Activated CD8-positive, alpha-beta T cell treated with anti-CD3 and anti-CD28 coated beads for 36 hours (primary cell): ENCODE measurements around the gene ELF5. TPM values are rescaled to one million over a fixed set of nuclear protein-coding genes. Genes with fewer than 3 reads are reported as not detected.

Experiments used
- ATAC-seq: fragments of 200-7000 bp; cut with Tn5 transposase; one replicate; pipeline ENCODE4 v1.10.0; 2021; ENCODE audit warnings: mild to moderate bottlenecking, moderate library complexity
- CTCF ChIA-PET: fragments of 350-600 bp; sonication (Branson Sonifier 250); formaldehyde crosslinking; loops from one replicate; lab custom pipeline; 2021; ENCODE audit warnings: antibody characterized with exemption; lab: Charles Lee
- POLR2A ChIA-PET: fragments of 350-600 bp; sonication (Branson Sonifier 250); formaldehyde crosslinking; loops from one replicate; lab custom pipeline; 2021; ENCODE audit warnings: antibody characterized with exemption; lab: Charles Lee
- DNase-seq: peaks from one replicate; pipeline ENCODE4 v3.0.0-alpha.2; 2020
- H3K27ac Mint-ChIP-seq: one replicate; pipeline ENCODE4 v1.8.0; 2021; ENCODE audit warnings: mild to moderate bottlenecking, mixed read lengths
- H3K27me3 Mint-ChIP-seq: one replicate; pipeline ENCODE4 v1.8.0; 2021; ENCODE audit warnings: mixed read lengths
- H3K36me3 Mint-ChIP-seq: one replicate; pipeline ENCODE4 v1.8.0; 2021; ENCODE audit warnings: low read depth, mixed read lengths
- H3K4me1 Mint-ChIP-seq: one replicate; pipeline ENCODE4 v1.8.0; 2021; ENCODE audit warnings: low read depth, mixed read lengths
- H3K4me3 Mint-ChIP-seq: one replicate; pipeline ENCODE4 v1.8.0; 2021; ENCODE audit warnings: mild to moderate bottlenecking, moderate library complexity, mixed read lengths
- H3K9me3 Mint-ChIP-seq: one replicate; pipeline ENCODE4 v1.8.0; 2021; ENCODE audit warnings: mixed read lengths
- CTCF ChIP-seq: fragments of 200-600 bp; IDR thresholded peaks from one replicate; pipeline ENCODE4 v1.8.0; 2022; ENCODE audit warnings: antibody characterized with exemption, mild to moderate bottlenecking
- intact Hi-C: fragments of 100-400 bp; cut with micrococcal nuclease; formaldehyde crosslinking; loops from one replicate; pipeline ENCODE4 v1.10.0; 2022
- total RNA-seq, 2 experiments: library from RNA; stranded (reverse); gene quantifications; one replicate each; pipeline ENCODE4 v1.2.3, GENCODE V29; 2021

Gene ELF5
- total RNA-seq, 2 experiments from 2014 or later: not detected

GRCh38 chr11:34433899-34434298, 79.7 kb downstream of the ELF5 start:
- TF ChIP-seq CTCF: no peak
- H3K4me1 Mint-ChIP-seq: no peaks in the 10 kb centered on the region
- H3K27me3 Mint-ChIP-seq: peaks cover 3% of the 10 kb centered on the region
- intact Hi-C loops: no loop called here
- H3K4me3 Mint-ChIP-seq: no peak overlapping the region
- ChIA-PET POLR2A (no interaction called here), CTCF (no interaction called here)
- no peak for DNase-seq
- no peak overlapping the region for H3K27ac Mint-ChIP-seq
- no peaks in the 10 kb centered on the region for H3K36me3 Mint-ChIP-seq
- no peaks in the 10 kb centered on the region for H3K9me3 Mint-ChIP-seq
- ATAC-seq: no peak

- no peaks in the 10 kb centered on the region for H3K4me1 Mint-ChIP-seq
- H3K27ac Mint-ChIP-seq: no peak overlapping the region
- no peak for DNase-seq
- CTCF ChIA-PET: interaction anchor here (1.2 kb wide), 1 partner anchor 258 kb away, joined by 5 read pairs; no protein-coding TSS in a partner anchor
- intact Hi-C loops: no loop called here
- no peaks in the 10 kb centered on the region for H3K36me3 Mint-ChIP-seq
- POLR2A ChIA-PET: no interaction called here
- ATAC-seq: no peak
- no peak for TF ChIP-seq CTCF
- H3K4me3 Mint-ChIP-seq: no peak overlapping the region
- peaks cover 3% of the 10 kb centered on the region for H3K27me3 Mint-ChIP-seq
- H3K9me3 Mint-ChIP-seq: no peaks in the 10 kb centered on the region
Measured at GRCh38 chr11:34432822-34433221, 80.8 kb downstream of the ELF5 start.

- POLR2A ChIA-PET: no interaction called here
- intact Hi-C loops: no loop called here
- H3K4me1 Mint-ChIP-seq: no peaks in the 10 kb centered on the region
- no peak overlapping the region for H3K4me3 Mint-ChIP-seq
- H3K9me3 Mint-ChIP-seq: no peaks in the 10 kb centered on the region
- no peak for TF ChIP-seq CTCF
- DNase-seq: no peak
- no peaks in the 10 kb centered on the region for H3K36me3 Mint-ChIP-seq
- CTCF ChIA-PET: interaction anchor here (1.2 to 1.3 kb wide), 2 partner anchors 60 to 257 kb away, joined by 4 to 5 read pairs; no protein-coding TSS in a partner anchor
- no peak overlapping the region for H3K27ac Mint-ChIP-seq
- peaks cover 3% of the 10 kb centered on the region for H3K27me3 Mint-ChIP-seq
- ATAC-seq: no peak
Measured at GRCh38 chr11:34431979-34432378, 81.6 kb downstream of the ELF5 start.

Other genes with a start within 250 kb of the ELF5 start
- 1 to 10 TPM; 2.4 to 2.5 TPM for gene ABTB2, start 155.8 kb downstream of the ELF5 start, total RNA-seq
- gene CAT, start 74.9 kb downstream of the ELF5 start, total RNA-seq: 10 to 100 TPM; 23.9 to 24.8 TPM
- gene EHF, start 107.3 kb upstream of the ELF5 start, total RNA-seq: not detected